ENCODE results near the gene XAF1.
"Not testable (repeated sequence)": the region's sequence is repeated elsewhere in the genome, so short reads cannot be mapped to it uniquely, and the experiment has no call there.

The XAF1 gene

DNA sequence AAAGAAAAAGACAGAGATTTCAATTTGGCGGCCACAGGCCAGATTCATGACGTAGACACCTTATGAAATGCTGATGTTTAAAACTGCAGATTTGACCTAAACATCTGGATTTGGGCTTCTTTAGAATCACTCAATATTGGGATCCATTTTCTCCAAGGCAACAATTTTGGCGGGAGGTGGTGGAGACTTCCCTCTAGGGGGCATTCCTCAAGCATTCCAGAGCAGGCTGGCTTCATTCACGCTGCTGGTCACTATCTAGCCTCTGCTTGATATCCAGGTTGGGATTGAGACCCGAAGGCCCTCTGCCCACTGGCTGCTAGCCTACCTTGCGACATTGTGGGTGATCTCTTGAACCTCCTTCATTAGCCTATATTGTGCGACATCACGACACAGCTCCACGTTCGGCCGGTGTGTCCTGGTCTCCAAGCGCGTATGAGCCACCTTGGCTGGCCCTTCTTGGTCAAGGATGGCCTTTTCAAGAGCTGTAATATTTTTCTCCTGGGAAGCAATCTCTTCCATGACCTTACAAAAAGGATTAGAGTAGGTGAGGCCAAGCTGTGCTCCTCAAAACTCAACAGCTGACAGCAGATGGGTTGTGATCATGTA lies 44.7 kb downstream of the XAF1 start:
- no peak for DNase-seq (ENCODE audit: low read depth in 2 of 2)

- no peak for DNase-seq (ENCODE audit: low read depth in 2 of 2)
These were observed 55.7 kb downstream of the XAF1 start for GRCh38 chr17:6811510-6811909.

DNA sequence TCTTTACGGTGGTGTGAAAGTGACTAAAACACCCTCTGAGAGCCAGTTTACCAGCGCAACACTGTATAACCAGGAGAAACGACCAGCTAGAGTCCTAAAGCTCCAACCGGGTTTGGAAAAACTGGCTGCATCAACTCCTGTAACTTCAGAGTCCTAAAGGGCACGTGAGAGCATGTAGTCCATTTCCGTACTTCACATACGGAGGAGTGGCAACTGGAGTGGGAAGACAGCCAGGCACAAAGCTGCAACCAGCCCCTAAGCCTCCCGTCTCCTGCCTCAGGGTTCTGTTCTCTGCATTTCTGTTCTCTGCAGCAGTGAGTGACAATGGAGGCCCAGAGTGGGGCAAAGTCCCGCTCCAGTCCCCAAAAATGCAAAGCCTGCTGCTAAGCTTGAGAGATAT lies 56.4 kb downstream of the XAF1 start:
- no peak for DNase-seq (ENCODE audit: low read depth in 2 of 2)

DNA sequence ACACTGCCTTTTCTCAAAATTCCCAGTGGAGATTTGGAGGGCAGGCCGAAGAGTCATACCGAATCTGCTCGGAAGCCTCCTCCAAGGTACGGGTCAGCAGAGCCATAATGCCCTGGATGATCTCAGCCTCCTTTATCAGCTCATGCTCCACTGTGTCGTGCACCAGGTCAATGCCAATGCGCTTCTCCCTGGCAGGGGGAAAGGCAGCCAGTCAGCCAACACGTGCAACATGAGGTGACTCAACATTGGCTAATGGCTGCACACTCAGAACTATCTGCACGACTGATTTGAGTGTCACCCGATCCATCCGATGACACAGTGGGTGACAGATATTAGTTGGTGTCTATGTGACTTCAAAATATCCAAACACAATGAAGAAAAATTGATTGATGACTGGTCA lies 59.9 kb downstream of the XAF1 start:
- no peak for DNase-seq (ENCODE audit: low read depth in 2 of 2)

DNA sequence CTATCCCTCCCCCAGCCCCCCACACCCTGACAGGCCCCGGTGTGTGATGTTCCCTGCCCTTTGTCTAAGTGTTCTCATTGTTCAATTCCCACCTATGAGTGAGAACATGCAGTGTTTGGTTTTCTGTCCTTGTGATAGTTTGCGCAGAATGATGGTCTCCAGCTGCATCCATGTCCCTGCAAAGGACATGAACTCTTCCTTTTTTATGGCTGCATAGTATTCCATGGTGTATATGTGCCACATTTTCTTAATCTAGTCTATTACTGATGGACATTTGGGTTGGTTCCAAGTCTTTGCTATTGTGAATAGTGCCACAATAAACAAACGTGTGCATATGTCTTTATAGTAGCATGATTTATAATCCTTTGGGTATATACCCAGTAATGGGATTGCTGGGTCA lies 60.5 kb downstream of the XAF1 start:
- not testable (repeated sequence) for DNase-seq (ENCODE audit: low read depth in 2 of 2)

DNA sequence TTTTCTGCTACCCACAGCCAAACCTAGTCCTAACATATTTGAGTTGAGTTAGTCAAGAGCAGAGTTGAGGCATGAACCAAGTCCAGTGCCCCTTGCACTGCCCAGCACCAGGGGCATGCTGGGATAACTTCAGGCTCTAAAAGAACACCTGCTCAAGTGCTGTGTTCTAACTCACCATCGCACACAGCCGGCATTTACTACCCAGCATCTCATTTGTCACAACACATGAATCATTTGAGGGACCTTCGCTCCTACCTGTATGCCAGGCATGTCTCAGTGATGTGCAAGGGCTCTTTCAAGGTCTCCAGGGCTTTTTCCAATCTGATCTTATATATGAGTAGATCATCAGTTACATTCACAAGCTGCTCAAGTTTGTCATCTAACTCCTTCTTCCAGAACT lies 63.1 kb downstream of the XAF1 start:
- no peak for DNase-seq (ENCODE audit: low read depth in 2 of 2)

DNA sequence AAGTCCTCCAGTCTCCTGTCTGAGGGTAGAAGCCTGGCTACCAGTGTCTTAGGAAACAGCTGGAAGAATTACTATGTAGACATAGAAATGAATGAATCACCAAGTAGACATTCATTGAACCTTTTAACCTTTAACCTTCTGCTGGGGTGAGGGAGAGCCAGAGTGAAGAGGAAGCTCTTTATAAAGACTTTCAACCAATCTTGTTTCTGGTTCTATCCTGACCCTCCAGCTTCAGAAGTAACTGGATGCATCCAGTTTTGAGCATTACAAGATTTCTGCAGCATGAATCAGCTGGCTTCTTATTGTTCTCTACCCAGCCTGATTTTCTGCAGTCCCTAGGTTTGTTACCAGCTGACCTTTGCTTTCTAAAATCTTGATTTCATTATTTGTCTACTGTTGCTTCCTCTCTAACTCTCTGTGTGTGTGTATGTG lies 67.2 kb downstream of the XAF1 start:
- DNase-seq (ENCODE audit: low read depth in 2 of 2), result no peak
